Coronary artery (tissue), 2 donors: ENCODE results near the gene CABLES1.
"Not testable (repeated sequence)": the region's sequence is repeated elsewhere in the genome, so short reads cannot be mapped to it uniquely, and the experiment has no call there.

Experiments used
- DNase-seq: peaks from one replicate; pipeline ENCODE4 v3.0.0-alpha.2; 2017; ENCODE audit warnings: low spot score
- H3K27ac ChIP-seq, 2 donors: fragments of 200-600 bp; sonication (generic); one replicate each; pipeline ENCODE4 v1.5.1; 2016 to 2019
- H3K4me3 ChIP-seq: fragments of 200-600 bp; sonication (generic); 2 replicates; pipeline ENCODE4 v1.5.1; 2016; ENCODE audit warnings: mild to moderate bottlenecking, moderate library complexity
- CTCF ChIP-seq: fragments of 200-600 bp; sonication (generic); IDR thresholded peaks from one replicate; pipeline ENCODE4 v1.5.1; 2019; ENCODE audit warnings: antibody characterized with exemption

CABLES1 gene

GRCh38 chr18:23154030-23154429 is 18.7 kb downstream of the CABLES1 start:
- TF ChIP-seq CTCF = no peak
- DNase-seq = no peak
- no peak overlapping the region for H3K27ac ChIP-seq
- H3K4me3 ChIP-seq = no peak overlapping the region

- no peak for DNase-seq
- Histone ChIP-seq H3K27ac (no peak overlapping the region), H3K4me3 (no peak overlapping the region)
- TF ChIP-seq CTCF = no peak
These were observed 19.7 kb downstream of the CABLES1 start for GRCh38 chr18:23154823-23155500.

GRCh38 chr18:23155537-23155936 is 20.3 kb downstream of the CABLES1 start:
- DNase-seq = no peak
- Histone ChIP-seq H3K27ac (no peak overlapping the region), H3K4me3 (no peak overlapping the region)
- no peak for TF ChIP-seq CTCF

GRCh38 chr18:23156134-23156533 is 20.8 kb downstream of the CABLES1 start:
- no peak overlapping the region for H3K4me3 ChIP-seq
- DNase-seq = no peak
- TF ChIP-seq CTCF = no peak

GRCh38 chr18:23158058-23158457 is 22.8 kb downstream of the CABLES1 start:
- Histone ChIP-seq H3K4me3 (no peak overlapping the region), H3K27ac (no peak overlapping the region)
- no peak for DNase-seq
- TF ChIP-seq CTCF = no peak

More at GRCh38 chr18:23156134-23156533, 20.8 kb downstream of the CABLES1 start:
- H3K27ac ChIP-seq = no peak overlapping the region

GRCh38 chr18:23158884-23159283 is 23.6 kb downstream of the CABLES1 start:
- H3K4me3 ChIP-seq, H3K27ac ChIP-seq, DNase-seq: not testable (repeated sequence)

- no peak for DNase-seq
- no peak for TF ChIP-seq CTCF
These were observed 24.1 kb downstream of the CABLES1 start for GRCh38 chr18:23159344-23159743.

GRCh38 chr18:23162473-23162872 is 27.2 kb downstream of the CABLES1 start:
- Histone ChIP-seq H3K4me3 (no peak overlapping the region), H3K27ac (no peak overlapping the region)
- no peak for TF ChIP-seq CTCF
- DNase-seq = no peak

More at GRCh38 chr18:23159344-23159743, 24.1 kb downstream of the CABLES1 start:
- Histone ChIP-seq H3K27ac (no peak overlapping the region), H3K4me3 (no peak overlapping the region)
